HepG2 (cell line): Measurements from ENCODE around the gene SCP2. TPM values are rescaled to one million over a fixed set of nuclear protein-coding genes. Genes with fewer than 3 reads are reported as not detected.

ENCODE experiments used
- ATAC-seq: fragments of 200-7000 bp; cut with Tn5 transposase; 3 replicates; pipeline ENCODE4 v1.9.1; 2020; ENCODE audit warnings: mild to moderate bottlenecking, moderate library complexity
- BruUV-seq: library from RNA; stranded (reverse); fragments of 400-500 nt; replicated peaks from 2 replicates; lab custom pipeline; 2021; lab: Mats Ljungman, UMichigan
- CTCF ChIA-PET: fragments of 300-600 bp; formaldehyde crosslinking; extraction: SDS; loops from one replicate; lab custom pipeline; 2021; ENCODE audit warnings: low total read pairs, inconsistent platforms, low intra/inter-chr PET ratio; lab: Yijun Ruan, JAX
- POLR2A ChIA-PET: fragments of 350-600 bp; sonication (Branson Sonifier 250); formaldehyde crosslinking; loops from one replicate; lab custom pipeline; 2020; ENCODE audit warnings: antibody characterized with exemption, inconsistent platforms; lab: Yijun Ruan, JAX
- DNase-seq: peaks from one replicate; pipeline ENCODE4 v3.0.0-alpha.2; 2015; ENCODE audit warnings: low spot score
- FAIRE-seq: peaks from 3 replicates; lab custom pipeline; 2011; peaks lifted over from hg19 to GRCh38; lab: Jason Lieb, UNC
- H2AFZ ChIP-seq: one replicate; pipeline ENCODE4 v1.6.1; 2011; ENCODE audit warnings: low read length, inconsistent platforms
- H3K27ac ChIP-seq: fragments of 300-600 bp; 3 replicates; pipeline ENCODE4 v1.8.0; 2011; ENCODE audit warnings: mixed run types, mild to moderate bottlenecking, mixed read lengths, low read length, inconsistent platforms; ENCODE audit not compliant: insufficient read depth; ENCODE audit errors: extremely low read length
- H3K27me3 ChIP-seq, 2 experiments: fragments of 200-600 bp in 1 of 2; 2 replicates in 1 of 2; 3 replicates in 1 of 2; pipeline versions ENCODE4 v1.6.0 to v1.8.0; 2011; ENCODE audit warnings: low read length in 2 of 2, mild to moderate bottlenecking in 2 of 2, moderate library complexity in 2 of 2, inconsistent platforms in 1 of 2; ENCODE audit not compliant: insufficient read depth in 2 of 2, control insufficient read depth in 1 of 2
- H3K36me3 ChIP-seq, 2 experiments: fragments of 200-600 bp in 1 of 2; replicated peaks in 1 of 2; 2 replicates in 1 of 2; 3 replicates in 1 of 2; pipeline versions ENCODE4 v1.5.1 to v1.8.0; 2011; ENCODE audit warnings: low read length in 2 of 2, inconsistent platforms in 1 of 2; ENCODE audit not compliant: insufficient read depth in 2 of 2, control insufficient read depth in 1 of 2
- H3K4me1 ChIP-seq: 2 replicates; pipeline ENCODE4 v1.5.1; 2012; ENCODE audit warnings: low read length, inconsistent platforms; ENCODE audit not compliant: insufficient read depth
- H3K4me2 ChIP-seq: 2 replicates; pipeline ENCODE4 v1.6.0; 2011; ENCODE audit warnings: low read depth, low read length, inconsistent platforms
- H3K4me3 ChIP-seq, 3 experiments: fragments of 200-600 bp in 1 of 3; sonication (generic), shearing (Covaris generic) in 1 of 3; replicated peaks in 1 of 3; 2 replicates each; pipeline ENCODE4 v1.5.1; 2011 to 2016; ENCODE audit warnings: low read length in 3 of 3, inconsistent platforms in 2 of 3, low read depth in 2 of 3, mild to moderate bottlenecking in 2 of 3, control low read depth in 1 of 3, mixed read lengths in 1 of 3; ENCODE audit not compliant: insufficient read depth in 1 of 3
- H3K79me2 ChIP-seq: one replicate; pipeline ENCODE4 v1.6.1; 2011; ENCODE audit warnings: low read length, inconsistent platforms; ENCODE audit not compliant: insufficient read depth
- H3K9ac ChIP-seq: 2 replicates; pipeline ENCODE4 v1.6.0; 2011; ENCODE audit warnings: mild to moderate bottlenecking, low read depth, low read length, inconsistent platforms; ENCODE audit not compliant: insufficient read depth
- H3K9me3 ChIP-seq: 2 replicates; pipeline ENCODE4 v1.5.1; 2012; ENCODE audit warnings: mild to moderate bottlenecking, low read length
- H4K20me1 ChIP-seq: 2 replicates; pipeline ENCODE4 v1.6.0; 2011; ENCODE audit warnings: inconsistent platforms, mild to moderate bottlenecking, low read length, moderate library complexity; ENCODE audit not compliant: insufficient read depth
- BHLHE40 ChIP-seq: IDR thresholded peaks from 2 replicates; pipeline ENCODE4 v1.6.1; 2011; ENCODE audit warnings: low read length, improper control_type of control experiment
- ELF1 ChIP-seq: sonication (generic); formaldehyde crosslinking; IDR thresholded peaks from 2 replicates; pipeline ENCODE4 v1.4.0; 2020; ENCODE audit warnings: missing genetic modification reagents
- GABPA ChIP-seq, 2 experiments: IDR thresholded peaks; 2 replicates each; pipeline ENCODE4 v1.6.1; 2011 to 2016; ENCODE audit warnings: low read depth in 2 of 2, low read length in 1 of 2, missing biosample characterization in 1 of 2, missing genetic modification characterization in 1 of 2
- GATAD2A ChIP-seq: IDR thresholded peaks from 2 replicates; pipeline ENCODE4 v1.6.1; 2016
- GZF1 ChIP-seq: sonication (generic); formaldehyde crosslinking; IDR thresholded peaks from 2 replicates; pipeline ENCODE4 v1.5.1; 2020; ENCODE audit warnings: mild to moderate bottlenecking, missing genetic modification reagents
- MTA3 ChIP-seq: sonication (generic); formaldehyde crosslinking; IDR thresholded peaks from 2 replicates; pipeline ENCODE4 v1.4.0; 2020; ENCODE audit warnings: missing genetic modification reagents
- PHF20 ChIP-seq: sonication (generic); formaldehyde crosslinking; IDR thresholded peaks from 2 replicates; pipeline ENCODE4 v1.5.0; 2020; ENCODE audit warnings: mild to moderate bottlenecking, missing genetic modification reagents
- ZFP37 ChIP-seq: sonication (generic); formaldehyde crosslinking; IDR thresholded peaks from 2 replicates; pipeline ENCODE4 v1.4.0; 2020; ENCODE audit warnings: missing genetic modification reagents, borderline replicate concordance
- ZNF878 ChIP-seq: sonication (generic); formaldehyde crosslinking; IDR thresholded peaks from 2 replicates; pipeline ENCODE4 v1.8.1; 2023; ENCODE audit warnings: mild to moderate bottlenecking, missing genetic modification reagents, moderate library complexity
- WGBS: methylation state at CpG from one replicate; pipeline ENCODE4 v1.1.6; 2017; ENCODE audit warnings: low lambda C conversion rate; 5-methylcytosine and 5-hydroxymethylcytosine counted together
- in situ Hi-C: cut with HindIII; loops from 2 replicates; pipeline ENCODE4 v1.10.0; 2017; ENCODE audit warnings: low pct_unique_long_range_greater_than_20kb; ENCODE audit not compliant: extremely low pct_ligation_motif_present
- intact Hi-C: fragments of 100-400 bp; cut with micrococcal nuclease; formaldehyde crosslinking; loops from one replicate; pipeline ENCODE4 v1.10.0; 2022; ENCODE audit not compliant: unreplicated experiment
- polyA plus RNA-seq, 8 experiments: library from polyadenylated mRNA; depleted of rRNA in 3 of 8; stranded (reverse) in 7 of 8; unstranded in 1 of 8; fragments of >200 nt; fragmentation: Illumina TruSeq in 4 of 8; extraction: Trizol in 4 of 8; gene quantifications; 2 replicates each; pipeline versions ENCODE4 v1.2.1 to v1.2.3, GENCODE V29; 2011 to 2016; ENCODE audit warnings: low read depth in 4 of 8, missing spikeins in 1 of 8, mixed read lengths in 1 of 8; ENCODE audit not compliant: insufficient read depth in 1 of 8
- total RNA-seq, 5 experiments: library from RNA; depleted of rRNA; stranded (reverse); fragments of >200 nt; fragmentation: Illumina TruSeq; extraction: Trizol; gene quantifications; 2 replicates each; pipeline ENCODE4 v1.2.3, GENCODE V29; 2016; ENCODE audit warnings: low read depth in 1 of 5
- TF ChIP-seq, protein P1 (sequence below): sonication (generic); formaldehyde crosslinking; IDR thresholded peaks from 2 replicates; pipeline ENCODE4 v1.5.0; 2020; ENCODE audit warnings: missing genetic modification reagents
- TF ChIP-seq, protein P2 (sequence below): sonication (generic); formaldehyde crosslinking; IDR thresholded peaks from 2 replicates; pipeline ENCODE4 v1.4.0; 2020; ENCODE audit warnings: mild to moderate bottlenecking, missing genetic modification reagents
- TF ChIP-seq, protein P3 (sequence below): sonication (generic); formaldehyde crosslinking; IDR thresholded peaks from 2 replicates; pipeline ENCODE4 v1.5.0; 2020; ENCODE audit warnings: mild to moderate bottlenecking, low read depth, missing genetic modification reagents, borderline replicate concordance
- TF ChIP-seq, protein P4 (sequence below): sonication (generic); formaldehyde crosslinking; IDR thresholded peaks from 2 replicates; pipeline ENCODE4 v1.8.0; 2022; ENCODE audit warnings: missing genetic modification reagents, low read depth, mild to moderate bottlenecking, borderline replicate concordance

SCP2 gene
- total and polyA plus RNA-seq, 2 of the 13 experiments (the other 11 are each of a cell fraction or from before 2014, with no cell fraction given): 59.0 to 133 TPM

DNA sequence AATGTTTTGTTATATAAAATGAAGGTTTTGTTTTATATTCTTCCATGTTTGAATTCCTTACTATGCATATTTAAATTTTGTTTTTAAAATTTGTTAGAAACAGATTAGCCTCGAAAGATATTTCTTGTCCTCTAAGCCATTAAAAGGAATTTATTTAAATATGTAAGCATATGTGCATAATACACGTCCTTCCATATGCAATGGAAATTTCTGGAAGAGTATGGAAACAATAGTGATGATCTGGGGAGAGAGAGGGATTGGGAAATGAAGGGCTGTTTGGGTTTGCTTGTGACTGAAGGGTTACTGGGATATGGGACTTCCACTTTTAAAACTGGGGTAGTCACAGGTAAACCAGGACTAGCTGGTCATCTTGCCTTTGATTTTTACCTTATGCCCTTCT, 26.7 kb upstream of the SCP2 start:
- WGBS: 93% methylated on average over 2 of the region's 2 CpGs
- BruUV-seq: no TSS peak

More for the DNA sequence above, 26.7 kb upstream of the SCP2 start:
- TF ChIP-seq PHF20 (no peak), MTA3 (no peak), ZNF878 (no peak), GZF1 (CRISPR knock-in tag) (no peak), GABPA (IDR thresholded peaks at IDR 0.05; ENCODE audit: low read depth, low read length) (no peak), GABPA (CRISPR knock-in tag; IDR thresholded peaks at IDR 0.05; ENCODE audit: low read depth) (no peak), GATAD2A (no peak), ELF1 (CRISPR knock-in tag) (no peak), BHLHE40 (no peak), ZFP37 (CRISPR knock-in tag) (no peak)
- TF ChIP-seq, protein P1, sequence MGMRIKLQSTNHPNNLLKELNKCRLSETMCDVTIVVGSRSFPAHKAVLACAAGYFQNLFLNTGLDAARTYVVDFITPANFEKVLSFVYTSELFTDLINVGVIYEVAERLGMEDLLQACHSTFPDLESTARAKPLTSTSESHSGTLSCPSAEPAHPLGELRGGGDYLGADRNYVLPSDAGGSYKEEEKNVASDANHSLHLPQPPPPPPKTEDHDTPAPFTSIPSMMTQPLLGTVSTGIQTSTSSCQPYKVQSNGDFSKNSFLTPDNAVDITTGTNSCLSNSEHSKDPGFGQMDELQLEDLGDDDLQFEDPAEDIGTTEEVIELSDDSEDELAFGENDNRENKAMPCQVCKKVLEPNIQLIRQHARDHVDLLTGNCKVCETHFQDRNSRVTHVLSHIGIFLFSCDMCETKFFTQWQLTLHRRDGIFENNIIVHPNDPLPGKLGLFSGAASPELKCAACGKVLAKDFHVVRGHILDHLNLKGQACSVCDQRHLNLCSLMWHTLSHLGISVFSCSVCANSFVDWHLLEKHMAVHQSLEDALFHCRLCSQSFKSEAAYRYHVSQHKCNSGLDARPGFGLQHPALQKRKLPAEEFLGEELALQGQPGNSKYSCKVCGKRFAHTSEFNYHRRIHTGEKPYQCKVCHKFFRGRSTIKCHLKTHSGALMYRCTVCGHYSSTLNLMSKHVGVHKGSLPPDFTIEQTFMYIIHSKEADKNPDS: no peak
- TF ChIP-seq, protein P2, sequence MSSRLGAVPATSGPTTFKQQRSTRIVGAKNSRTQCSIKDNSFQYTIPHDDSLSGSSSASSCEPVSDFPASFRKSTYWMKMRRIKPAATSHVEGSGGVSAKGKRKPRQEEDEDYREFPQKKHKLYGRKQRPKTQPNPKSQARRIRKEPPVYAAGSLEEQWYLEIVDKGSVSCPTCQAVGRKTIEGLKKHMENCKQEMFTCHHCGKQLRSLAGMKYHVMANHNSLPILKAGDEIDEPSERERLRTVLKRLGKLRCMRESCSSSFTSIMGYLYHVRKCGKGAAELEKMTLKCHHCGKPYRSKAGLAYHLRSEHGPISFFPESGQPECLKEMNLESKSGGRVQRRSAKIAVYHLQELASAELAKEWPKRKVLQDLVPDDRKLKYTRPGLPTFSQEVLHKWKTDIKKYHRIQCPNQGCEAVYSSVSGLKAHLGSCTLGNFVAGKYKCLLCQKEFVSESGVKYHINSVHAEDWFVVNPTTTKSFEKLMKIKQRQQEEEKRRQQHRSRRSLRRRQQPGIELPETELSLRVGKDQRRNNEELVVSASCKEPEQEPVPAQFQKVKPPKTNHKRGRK (CRISPR knock-in tag): no peak
- TF ChIP-seq, protein P3, sequence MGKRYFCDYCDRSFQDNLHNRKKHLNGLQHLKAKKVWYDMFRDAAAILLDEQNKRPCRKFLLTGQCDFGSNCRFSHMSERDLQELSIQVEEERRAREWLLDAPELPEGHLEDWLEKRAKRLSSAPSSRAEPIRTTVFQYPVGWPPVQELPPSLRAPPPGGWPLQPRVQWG (CRISPR knock-in tag): no peak
- TF ChIP-seq, protein P4, sequence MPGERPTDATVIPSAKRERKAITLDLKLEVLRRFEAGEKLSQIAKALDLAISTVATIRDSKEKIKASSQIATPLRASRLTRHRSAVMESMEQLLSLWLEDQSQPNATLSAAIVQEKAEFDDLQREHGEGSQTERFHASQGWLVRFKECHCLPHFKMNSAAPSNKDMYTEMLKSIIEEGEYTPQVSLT (CRISPR knock-in tag): no peak
- intact Hi-C loops (no loop called here), in situ Hi-C loops (no loop called here)
- ATAC-seq (no peak), FAIRE-seq (no peak), DNase-seq (no peak)
- Histone ChIP-seq H3K79me2 (no peaks in the 10 kb centered on the region), H3K4me3 (no peak overlapping the region), H3K4me2 (no peak overlapping the region), H3K36me3 (peaks cover 1 to 9% of the 10 kb centered on the region in 2 experiments; a peak in 2 of 5 replicates), H3K4me1 (peaks cover 23% of the 10 kb centered on the region), H2AFZ (no peak overlapping the region), H4K20me1 (no peaks in the 10 kb centered on the region), H3K9me3 (no peaks in the 10 kb centered on the region), H3K9ac (no peak overlapping the region), H3K27ac (no peak overlapping the region), H3K27me3 (no peaks in the 10 kb centered on the region)
- CTCF ChIA-PET: no interaction called here
- POLR2A ChIA-PET: no interaction called here
